GM21619 (cell line): ENCODE results near the gene RTL10.

Experiments
- ATAC-seq: cut with Tn5 transposase; IDR thresholded peaks from one replicate; pipeline ENCODE4 v1.9.1; 2021; ENCODE audit not compliant: unreplicated experiment

RTL10 gene

DNA sequence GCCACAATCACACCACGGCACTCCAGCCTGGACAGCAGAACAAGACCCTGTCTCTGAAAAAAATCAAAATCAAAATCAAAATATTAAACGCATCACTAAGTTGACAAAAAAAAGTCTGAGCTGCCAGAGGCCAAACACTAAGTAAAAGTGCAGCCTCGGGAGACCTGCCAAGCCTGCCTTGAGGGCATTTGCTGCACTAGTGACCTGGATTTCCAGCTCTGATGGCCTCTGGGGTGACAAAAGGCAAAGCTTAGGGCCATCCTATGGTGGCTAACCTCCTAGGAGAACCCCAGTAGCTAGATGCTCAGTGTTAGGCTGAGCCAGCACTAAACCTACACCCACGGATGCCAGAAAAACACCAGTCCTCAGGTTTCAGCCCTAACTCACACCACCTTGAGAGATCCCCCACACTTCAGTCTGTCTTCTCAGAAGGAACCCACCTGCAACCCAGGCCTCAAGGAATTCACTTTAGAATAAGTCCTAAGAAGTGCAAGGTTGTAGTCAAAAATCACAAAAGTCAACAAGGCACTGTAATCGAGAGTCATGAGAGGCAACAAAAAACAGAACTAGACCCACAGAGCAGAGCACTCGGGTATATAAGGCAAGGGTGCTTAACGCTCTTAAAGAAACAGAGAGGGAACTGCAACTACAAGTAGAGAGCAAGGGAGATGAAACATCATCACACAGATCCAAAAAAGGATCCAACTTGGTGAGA, 28.6 kb downstream of the RTL10 start:
- ATAC-seq, result no peak

- no peak for ATAC-seq
These were observed 29.7 kb downstream of the RTL10 start for GRCh38 chr22:19824926-19825339.

GRCh38 chr22:19824212-19824925, 30.3 kb downstream of the RTL10 start:
- ATAC-seq, result no peak

- no peak for ATAC-seq
These were observed 30.8 kb downstream of the RTL10 start for GRCh38 chr22:19823902-19824211.

DNA sequence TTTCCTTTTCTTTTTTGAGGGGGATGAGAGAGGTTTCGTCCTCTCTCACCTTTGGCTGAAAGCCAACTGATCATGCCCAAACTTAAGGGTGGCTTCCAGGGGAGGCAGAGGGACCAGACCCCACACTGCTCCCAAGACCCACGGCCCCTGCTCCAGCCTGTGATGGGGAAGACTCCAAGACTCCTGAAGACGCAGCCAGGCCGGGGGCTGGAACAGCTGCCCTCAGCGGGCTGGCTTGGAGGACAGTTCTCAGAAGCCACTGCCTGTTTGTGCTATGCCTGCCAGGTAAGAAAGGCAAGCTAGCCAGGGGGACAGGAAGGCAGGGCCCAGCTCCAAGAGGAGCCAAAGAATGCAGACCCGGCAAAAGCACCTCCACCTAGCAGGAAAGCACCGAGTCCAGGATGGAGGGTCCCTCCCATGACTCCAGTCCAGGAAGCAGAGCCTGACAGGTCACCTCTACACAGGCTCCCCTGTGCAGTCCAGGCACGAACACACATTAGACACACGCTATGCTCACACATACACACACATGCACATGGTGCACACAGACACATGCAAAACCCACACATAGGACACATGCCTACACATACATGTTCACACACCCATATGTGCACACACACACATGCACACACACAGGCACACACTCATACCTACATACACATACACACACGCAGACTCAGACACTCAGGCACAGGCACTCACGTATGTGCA, 31.3 kb downstream of the RTL10 start:
- ATAC-seq, result no peak

DNA sequence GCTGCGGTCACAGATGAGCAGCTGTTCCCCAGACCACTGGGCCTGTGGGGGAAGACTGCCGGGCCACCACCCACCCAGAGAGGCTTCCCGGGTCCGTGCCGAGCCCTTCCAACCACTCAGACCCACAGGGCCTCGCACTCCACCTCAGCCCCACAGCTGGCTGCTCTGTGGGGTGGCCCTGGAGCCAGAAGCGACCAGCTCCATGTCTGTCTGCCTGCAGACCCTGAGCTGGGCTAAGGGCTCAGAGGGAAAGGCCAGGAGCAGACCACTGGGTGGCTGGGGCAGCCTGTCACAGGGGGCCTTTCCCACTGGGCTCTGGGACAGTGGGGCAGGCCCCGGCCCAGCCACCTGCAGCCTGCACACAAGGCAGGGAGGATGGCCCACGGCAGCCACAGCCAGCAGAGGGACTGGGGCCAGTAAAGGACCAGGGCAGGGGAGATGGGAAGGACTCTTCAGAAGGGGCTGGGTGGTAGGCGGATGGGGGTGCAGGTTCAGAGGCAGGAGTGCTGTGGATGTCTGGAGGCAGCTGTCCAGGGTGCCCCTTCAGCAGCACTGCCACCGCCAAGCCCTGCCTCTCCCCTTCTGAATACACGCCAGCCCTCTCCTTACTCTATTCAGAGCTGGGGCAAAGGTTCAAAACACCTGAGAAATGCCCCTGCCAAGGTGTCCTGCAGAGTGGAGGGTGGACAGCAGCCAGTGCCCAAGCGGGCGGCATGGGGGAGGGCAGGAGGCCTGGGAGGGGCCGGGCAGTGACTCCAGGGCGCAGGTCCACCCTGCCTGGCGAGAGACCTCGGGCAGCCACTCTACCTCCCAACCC, 32.2 kb downstream of the RTL10 start:
- ATAC-seq, result no peak

DNA sequence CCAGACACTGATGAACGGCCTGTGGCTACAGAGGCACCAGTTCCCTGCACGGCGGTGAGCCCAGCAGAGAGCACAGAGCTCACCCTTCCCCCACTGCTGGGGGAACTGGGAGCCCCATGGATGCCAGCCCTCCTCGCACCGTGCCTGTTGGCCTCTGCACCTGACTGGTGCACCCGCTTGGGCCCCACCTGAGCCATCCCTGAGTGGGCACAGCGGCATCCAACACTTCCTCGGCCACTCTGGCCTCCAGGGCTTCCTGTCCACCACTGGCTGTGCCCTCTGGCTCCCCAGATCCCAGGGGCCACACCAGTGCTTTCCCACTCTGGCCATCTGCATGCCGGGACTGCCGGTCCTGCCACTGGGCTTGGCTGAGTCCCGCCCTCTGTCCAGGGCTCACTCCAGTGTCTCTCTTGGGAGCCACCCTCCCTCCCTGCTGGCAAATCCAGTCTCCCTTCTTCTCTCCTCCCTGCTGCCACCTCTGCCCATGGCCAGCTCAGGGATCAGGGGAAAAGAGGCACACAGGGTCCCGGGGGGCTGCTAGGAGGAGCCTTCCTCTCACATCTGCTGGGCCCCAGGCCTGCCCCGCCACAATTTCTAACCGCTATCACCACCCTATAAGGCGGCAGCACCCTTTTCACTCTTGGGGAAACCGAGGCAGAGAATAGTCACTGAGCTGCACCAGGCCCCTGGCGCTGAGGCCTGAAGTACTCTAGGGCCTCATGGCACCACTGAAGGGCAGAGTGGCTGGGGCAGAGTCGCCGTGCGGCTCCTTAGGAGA, 33.0 kb downstream of the RTL10 start:
- no peak for ATAC-seq

DNA sequence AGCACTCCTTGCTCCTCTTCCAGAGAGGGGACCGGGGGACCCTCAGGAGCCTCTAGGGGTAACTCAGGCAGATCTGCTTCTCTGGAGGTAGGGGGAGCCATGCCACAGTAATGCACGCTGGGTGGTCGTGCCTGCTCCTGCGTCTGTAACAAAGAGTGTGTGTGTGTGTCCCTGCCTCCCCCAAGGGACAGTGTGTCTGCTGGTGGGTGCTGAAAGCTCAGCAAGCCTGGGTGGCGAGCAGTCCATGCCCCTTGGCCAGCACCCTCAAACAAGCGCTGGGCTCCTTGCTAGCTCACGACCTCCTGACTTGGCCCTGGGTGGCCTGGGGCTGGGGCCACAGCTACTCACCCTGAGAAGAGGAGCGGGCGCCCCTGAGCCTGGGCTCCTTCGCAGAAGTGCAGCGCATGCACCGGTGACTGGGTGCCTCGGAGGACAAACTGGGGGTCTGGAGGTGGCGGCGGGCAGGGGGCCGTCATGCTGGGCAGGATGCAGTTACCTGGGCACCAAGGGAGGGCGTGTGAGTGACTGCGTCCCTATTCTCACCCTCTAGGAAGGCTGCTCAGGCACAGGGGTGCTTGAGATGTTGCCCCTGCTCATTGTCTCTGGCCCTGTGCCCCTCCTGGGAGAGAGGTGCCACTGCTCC, 33.7 kb downstream of the RTL10 start:
- no peak for ATAC-seq

- ATAC-seq, result no peak
These were observed 34.5 kb downstream of the RTL10 start for GRCh38 chr22:19819911-19820879.

DNA sequence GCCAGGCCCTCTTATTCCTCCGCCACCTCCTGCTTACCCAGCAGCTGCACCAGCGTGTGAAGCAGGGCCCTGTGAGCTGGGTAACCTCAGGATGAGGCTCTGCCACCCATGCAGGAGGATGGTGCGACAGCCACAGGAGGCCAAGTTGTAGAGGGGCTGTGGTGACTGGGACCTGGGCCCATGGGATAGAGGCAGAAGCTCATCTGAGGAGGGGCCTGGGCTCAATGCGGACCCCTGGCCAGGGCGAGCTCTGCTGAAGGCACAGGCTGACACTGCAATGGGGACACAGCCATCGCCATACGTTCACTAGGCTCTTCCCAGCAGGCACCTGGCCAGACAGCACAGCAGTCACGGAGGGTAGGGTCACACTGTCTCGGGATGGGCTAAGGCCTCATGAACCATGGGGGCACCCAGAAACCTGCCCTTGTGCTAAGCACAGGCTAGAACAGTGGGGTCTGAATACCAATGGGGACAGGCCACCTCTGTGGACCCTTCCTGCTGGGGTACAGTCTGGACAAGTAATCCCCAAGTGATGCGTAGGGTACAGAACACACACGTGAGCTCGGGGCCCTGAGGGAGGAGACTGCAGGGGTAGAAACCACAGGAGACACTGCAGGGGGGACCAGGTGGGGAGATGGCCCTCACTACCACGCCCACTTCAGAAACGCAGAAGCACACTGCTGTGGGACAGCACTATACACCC, 35.3 kb downstream of the RTL10 start:
- ATAC-seq, result no peak

DNA sequence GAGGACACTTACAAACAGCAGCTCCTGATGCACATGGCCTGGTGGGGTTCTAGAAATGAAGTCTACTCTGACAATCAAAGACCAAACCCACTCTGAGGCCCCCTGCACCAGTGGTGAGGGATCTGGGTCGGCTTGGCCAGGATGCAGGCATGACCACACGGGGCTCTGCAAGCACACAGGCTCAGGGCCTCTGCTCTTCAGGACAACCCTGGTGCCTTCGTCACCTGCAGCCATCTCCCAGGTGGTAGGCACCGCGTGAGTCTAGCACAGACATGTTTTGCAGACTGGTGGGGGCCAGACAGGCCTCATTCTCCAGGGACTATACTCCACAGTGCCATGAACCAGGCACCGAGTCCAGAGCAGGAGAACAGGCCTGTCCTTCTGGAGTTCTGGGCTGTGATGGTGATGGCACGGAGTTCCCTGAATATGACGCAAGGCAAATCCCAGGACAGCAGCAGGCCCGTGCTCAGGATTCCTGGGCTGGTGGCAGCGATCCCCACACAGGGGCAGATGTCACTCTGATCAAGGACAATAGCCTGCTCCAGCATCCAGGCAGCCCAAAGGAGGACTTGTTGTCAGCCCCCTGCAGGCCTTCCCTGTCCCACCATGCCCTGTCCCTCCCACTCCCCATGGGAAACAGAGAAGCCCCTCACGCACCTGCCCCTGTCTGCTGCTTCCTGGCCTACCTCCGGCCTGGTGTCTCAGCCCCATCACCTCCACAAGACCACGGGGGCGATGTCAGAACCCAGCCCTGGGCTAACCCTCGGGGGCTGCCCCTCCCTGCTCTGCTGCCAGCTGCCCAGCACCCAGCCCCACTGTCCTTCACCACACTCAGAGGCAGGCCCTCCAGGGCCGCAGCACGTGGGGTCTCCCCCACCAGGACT, 36.1 kb downstream of the RTL10 start:
- no peak for ATAC-seq

DNA sequence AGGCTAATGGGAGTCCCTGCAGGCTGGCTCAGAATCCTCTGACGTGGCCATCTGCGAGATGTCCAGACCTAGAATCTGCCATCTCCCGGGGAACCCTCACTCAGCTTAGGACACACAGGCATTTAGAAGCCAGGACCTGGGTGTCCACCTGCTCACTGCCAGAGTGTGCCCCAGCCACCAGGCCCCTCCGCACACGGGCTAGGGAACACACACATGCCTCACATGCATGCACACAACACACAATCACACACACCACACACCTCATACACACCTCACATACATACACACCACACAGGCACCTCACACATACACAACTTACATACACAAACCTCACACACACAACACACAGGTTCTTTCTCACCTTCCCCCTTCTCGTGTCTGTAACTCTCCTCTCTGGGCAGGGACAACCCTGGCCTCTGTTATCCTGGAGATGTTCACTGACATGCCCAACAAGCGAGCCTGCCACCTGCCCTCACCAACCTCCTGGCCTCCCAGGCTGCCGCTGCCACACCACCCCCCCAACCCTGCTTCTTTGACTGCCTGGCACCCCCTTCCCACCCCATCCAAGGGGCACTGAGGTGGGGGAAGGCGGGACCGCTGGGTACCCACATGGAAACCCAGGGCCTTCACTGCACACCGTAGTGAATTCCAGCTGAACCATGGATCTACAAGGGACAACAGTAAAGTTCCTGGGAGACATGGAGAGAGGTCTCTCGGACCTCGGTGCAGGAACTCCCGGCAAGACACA, 38.1 kb downstream of the RTL10 start:
- ATAC-seq, result no peak

GRCh38 chr22:19815823-19816290, 38.8 kb downstream of the RTL10 start:
- no peak for ATAC-seq

DNA sequence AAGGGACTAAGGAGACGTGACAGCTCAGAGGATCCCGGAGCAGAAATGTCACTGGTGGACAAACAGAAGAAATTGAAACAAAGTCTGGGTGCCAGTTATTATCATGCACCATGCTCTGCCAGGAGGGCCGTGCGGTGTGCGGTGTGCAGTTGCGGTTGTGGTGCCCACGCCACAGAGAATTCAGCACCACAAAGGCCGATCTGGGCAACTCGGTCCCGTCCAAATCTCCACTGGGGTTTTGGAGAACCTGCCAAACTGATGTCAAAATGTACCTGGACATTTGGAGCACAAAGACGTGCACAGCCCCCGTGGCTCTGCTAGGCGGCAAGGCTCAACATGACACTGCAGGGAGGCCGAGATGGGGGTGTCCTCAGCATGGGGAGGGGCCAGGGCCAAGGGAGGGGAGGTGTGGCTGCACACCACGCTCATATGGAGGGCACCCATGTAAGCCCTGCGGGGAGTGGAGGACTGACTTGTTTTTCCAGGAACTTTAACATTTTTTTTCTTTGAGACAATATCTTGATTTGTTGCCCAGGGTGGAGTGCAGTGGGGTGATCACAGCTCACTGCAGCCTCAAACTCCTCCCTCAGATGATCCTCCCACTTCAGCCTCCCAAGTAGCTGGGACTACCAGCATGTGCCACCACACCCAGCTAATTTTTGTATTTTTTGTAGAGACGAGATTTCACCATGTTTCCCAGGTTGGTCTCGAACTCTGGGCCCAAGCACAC, 39.4 kb downstream of the RTL10 start:
- no peak for ATAC-seq

DNA sequence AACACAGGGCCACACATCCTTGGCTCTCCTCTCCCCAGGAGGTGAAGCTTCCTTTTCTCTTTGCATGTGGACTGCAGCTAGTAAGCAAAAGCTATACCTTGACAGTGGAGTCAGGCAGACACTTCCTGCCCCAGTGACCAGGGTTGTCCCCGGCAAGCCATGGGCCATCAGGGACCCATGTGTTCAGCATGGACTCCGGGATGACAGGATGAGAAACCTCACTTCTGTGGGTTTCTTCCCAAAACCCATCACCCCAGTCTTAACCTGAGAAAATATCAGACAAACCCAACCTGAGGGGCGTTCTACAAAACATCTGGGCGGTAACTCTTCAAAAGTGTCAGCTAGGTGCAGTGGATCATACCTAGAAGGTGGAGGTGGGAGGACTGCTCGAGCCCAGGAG, 40.2 kb downstream of the RTL10 start:
- ATAC-seq, result no peak

- no peak for ATAC-seq
These were observed 41.8 kb downstream of the RTL10 start for GRCh38 chr22:19812910-19813309.
